Naive B cell (primary cell): ENCODE results near the gene CD164. TPM values are rescaled to one million over a fixed set of nuclear protein-coding genes. Genes with fewer than 3 reads are reported as not detected.
"Not testable (repeated sequence)": the region's sequence is repeated elsewhere in the genome, so short reads cannot be mapped to it uniquely, and the experiment has no call there.

Experiments
- ATAC-seq, 2 donors: fragments of 150-1000 bp; cut with Tn5 transposase; 2 replicates each; pipeline ENCODE4 v1.10.0; 2021; ENCODE audit warnings: low read depth in 2 of 2, mild to moderate bottlenecking in 2 of 2, moderate library complexity in 2 of 2
- DNase-seq: peaks from one replicate; pipeline ENCODE4 v3.0.0; 2022
- H3K27ac Mint-ChIP-seq, 6 donors: one replicate each; pipeline ENCODE4 v1.8.0; 2020 to 2022; ENCODE audit warnings: mild to moderate bottlenecking in 6 of 6, mixed read lengths in 6 of 6, moderate library complexity in 5 of 6, inconsistent platforms in 2 of 6
- H3K27me3 Mint-ChIP-seq, 3 donors: one replicate each; pipeline ENCODE4 v1.8.0; 2021 to 2022; ENCODE audit warnings: mixed read lengths in 3 of 3, mild to moderate bottlenecking in 1 of 3
- H3K36me3 Mint-ChIP-seq, 2 donors: one replicate each; pipeline ENCODE4 v1.8.0; 2020 to 2022; ENCODE audit warnings: mixed read lengths in 2 of 2, inconsistent platforms in 1 of 2, mild to moderate bottlenecking in 1 of 2
- H3K4me1 Mint-ChIP-seq, 3 donors: one replicate each; pipeline ENCODE4 v1.8.0; 2020 to 2022; ENCODE audit warnings: mixed read lengths in 3 of 3, inconsistent platforms in 1 of 3, mild to moderate bottlenecking in 1 of 3, moderate library complexity in 1 of 3
- H3K4me3 Mint-ChIP-seq, 8 donors: one replicate each; pipeline ENCODE4 v1.8.0; 2020 to 2022; ENCODE audit warnings: mild to moderate bottlenecking in 8 of 8, mixed read lengths in 8 of 8, moderate library complexity in 8 of 8, inconsistent platforms in 2 of 8
- H3K9me3 Mint-ChIP-seq, 7 donors: one replicate each; pipeline ENCODE4 v1.8.0; 2020 to 2022; ENCODE audit warnings: mixed read lengths in 7 of 7, mild to moderate bottlenecking in 5 of 7, inconsistent platforms in 2 of 7, moderate library complexity in 1 of 7
- polyA plus RNA-seq, 6 donors: library from polyadenylated mRNA; unstranded; fragments of 300-500 nt; fragmentation: Illumina TruSeq; gene quantifications; one replicate each; pipeline ENCODE4 v1.2.3, GENCODE V29; 2021; ENCODE audit warnings: low read depth in 6 of 6

The CD164 gene
- polyA plus RNA-seq, 6 donors from 2014 or later = 215 to 341 (median 245) TPM

GRCh38 chr6:109348226-109348625 is 34.0 kb downstream of the CD164 start:
- peaks cover under 1 to 14% (median 10%) of the 10 kb centered on the region in 3 donors for H3K4me1 Mint-ChIP-seq
- peak overlapping the region in 1 of 6 donors; percentile 25 for H3K27ac Mint-ChIP-seq
- no peaks in the 10 kb centered on the region for H3K27me3 Mint-ChIP-seq
- peaks cover 0 to 17% of the 10 kb centered on the region in 2 donors for H3K36me3 Mint-ChIP-seq
- DNase-seq (no peak), ATAC-seq (no peak)
- peaks cover 0 to 6% (median 0%) of the 10 kb centered on the region in 7 donors for H3K9me3 Mint-ChIP-seq
- H3K4me3 Mint-ChIP-seq = no peak overlapping the region

GRCh38 chr6:109347779-109348178 is 34.5 kb downstream of the CD164 start:
- peaks cover 0 to 17% of the 10 kb centered on the region in 2 donors for H3K36me3 Mint-ChIP-seq
- no peak for DNase-seq
- H3K27me3 Mint-ChIP-seq = no peaks in the 10 kb centered on the region
- no peak overlapping the region for H3K4me3 Mint-ChIP-seq
- ATAC-seq = no peak
- H3K9me3 Mint-ChIP-seq = peaks cover 0 to 6% (median 0%) of the 10 kb centered on the region in 7 donors
- peak overlapping the region in 1 of 6 donors; percentile 7 for H3K27ac Mint-ChIP-seq
- peaks cover 0 to 14% (median 10%) of the 10 kb centered on the region in 3 donors for H3K4me1 Mint-ChIP-seq

DNA sequence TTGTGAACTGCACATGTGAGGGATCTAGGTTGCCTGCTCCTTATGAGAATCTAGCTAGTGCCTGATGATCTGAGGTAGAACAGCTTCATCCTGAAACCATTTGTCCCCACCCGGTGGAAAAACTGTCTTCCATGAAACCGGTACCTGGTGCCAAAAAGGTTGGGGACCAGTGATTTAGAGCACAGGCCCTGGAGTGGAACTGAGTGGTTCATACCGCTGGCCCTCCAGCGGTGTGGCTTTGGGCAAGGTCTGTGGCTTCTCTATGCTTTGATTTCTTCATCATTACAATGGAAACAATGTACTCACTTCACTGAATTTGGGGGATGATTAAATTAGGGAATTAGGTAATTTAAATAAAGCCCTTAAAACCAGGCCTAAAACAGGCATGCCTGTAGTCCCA is 36.3 kb downstream of the CD164 start:
- peaks cover 0 to 3% (median 0%) of the 10 kb centered on the region in 7 donors for H3K9me3 Mint-ChIP-seq
- no peak overlapping the region for H3K4me3 Mint-ChIP-seq
- peaks cover 0 to 10% (median 7%) of the 10 kb centered on the region in 3 donors for H3K4me1 Mint-ChIP-seq
- H3K36me3 Mint-ChIP-seq = peaks cover 4 to 6% of the 10 kb centered on the region in 2 donors
- H3K27ac Mint-ChIP-seq = no peak overlapping the region
- DNase-seq = no peak
- no peaks in the 10 kb centered on the region for H3K27me3 Mint-ChIP-seq
- ATAC-seq = no peak

- DNase-seq (no peak), ATAC-seq (no peak)
- H3K4me1 Mint-ChIP-seq = peaks cover 0 to 8% (median 5%) of the 10 kb centered on the region in 3 donors
- H3K27ac Mint-ChIP-seq = peak overlapping the region in 2 of 6 donors; percentile 30 to 82
- H3K9me3 Mint-ChIP-seq = no peaks in the 10 kb centered on the region
- peaks cover 0 to 6% of the 10 kb centered on the region in 2 donors for H3K36me3 Mint-ChIP-seq
- no peaks in the 10 kb centered on the region for H3K27me3 Mint-ChIP-seq
- no peak overlapping the region for H3K4me3 Mint-ChIP-seq
Observed at GRCh38 chr6:109344226-109344625, 38.0 kb downstream of the CD164 start.

GRCh38 chr6:109343518-109343917 is 38.7 kb downstream of the CD164 start:
- H3K9me3 Mint-ChIP-seq = no peaks in the 10 kb centered on the region
- DNase-seq = no peak
- H3K27me3 Mint-ChIP-seq = no peaks in the 10 kb centered on the region
- no peak for ATAC-seq
- peaks cover 0 to 6% of the 10 kb centered on the region in 2 donors for H3K36me3 Mint-ChIP-seq
- H3K4me3 Mint-ChIP-seq = no peak overlapping the region
- H3K27ac Mint-ChIP-seq = no peak overlapping the region
- peaks cover 0 to 8% (median 5%) of the 10 kb centered on the region in 3 donors for H3K4me1 Mint-ChIP-seq

- H3K36me3 Mint-ChIP-seq = peaks cover 0 to 6% of the 10 kb centered on the region in 2 donors
- H3K4me3 Mint-ChIP-seq = no peak overlapping the region
- ATAC-seq (no peak), DNase-seq (no peak)
- H3K4me1 Mint-ChIP-seq = peaks cover 0 to 8% (median 5%) of the 10 kb centered on the region in 3 donors
- H3K27me3 Mint-ChIP-seq = no peaks in the 10 kb centered on the region
- H3K27ac Mint-ChIP-seq = peak overlapping the region in 1 of 6 donors; percentile 32
- H3K9me3 Mint-ChIP-seq = no peaks in the 10 kb centered on the region
Observed at GRCh38 chr6:109342911-109343310, 39.4 kb downstream of the CD164 start.

- no peak for DNase-seq
- Mint-ChIP-seq H3K27ac (peak overlapping the region in 1 of 6 donors; percentile 32), H3K4me3 (no peak overlapping the region), H3K9me3 (no peaks in the 10 kb centered on the region), H3K4me1 (peaks cover 0 to 8% (median 5%) of the 10 kb centered on the region in 3 donors), H3K36me3 (peaks cover 0 to 6% of the 10 kb centered on the region in 2 donors), H3K27me3 (no peaks in the 10 kb centered on the region)
- ATAC-seq = no peak
Observed at GRCh38 chr6:109342506-109342905, 39.8 kb downstream of the CD164 start.

GRCh38 chr6:109340811-109341210 is 41.5 kb downstream of the CD164 start:
- H3K27me3 Mint-ChIP-seq = no peaks in the 10 kb centered on the region
- peaks cover 0 to 6% of the 10 kb centered on the region in 2 donors for H3K36me3 Mint-ChIP-seq
- no peak for ATAC-seq
- no peak overlapping the region for H3K4me3 Mint-ChIP-seq
- DNase-seq = no peak
- H3K27ac Mint-ChIP-seq = peak overlapping the region in 1 of 6 donors; percentile 81
- no peaks in the 10 kb centered on the region for H3K9me3 Mint-ChIP-seq
- H3K4me1 Mint-ChIP-seq = peaks cover 0 to 8% (median 5%) of the 10 kb centered on the region in 3 donors

- no peak overlapping the region for H3K27ac Mint-ChIP-seq
Observed at GRCh38 chr6:109339906-109340678, 42.2 kb downstream of the CD164 start.

GRCh38 chr6:109336221-109336961 is 45.9 kb downstream of the CD164 start:
- ATAC-seq (no peak), DNase-seq (no peak)
- Mint-ChIP-seq H3K27me3 (no peaks in the 10 kb centered on the region), H3K4me3 (no peak overlapping the region), H3K36me3 (peaks cover 0 to 4% of the 10 kb centered on the region in 2 donors), H3K9me3 (no peaks in the 10 kb centered on the region), H3K4me1 (peaks cover 0 to 2% (median 2%) of the 10 kb centered on the region in 3 donors), H3K27ac (no peak overlapping the region)

More at GRCh38 chr6:109339906-109340678, 42.2 kb downstream of the CD164 start:
- Mint-ChIP-seq H3K9me3 (no peaks in the 10 kb centered on the region), H3K4me1 (peaks cover 0 to 8% (median 5%) of the 10 kb centered on the region in 3 donors), H3K27me3 (no peaks in the 10 kb centered on the region), H3K4me3 (no peak overlapping the region), H3K36me3 (peaks cover 0 to 6% of the 10 kb centered on the region in 2 donors)
- ATAC-seq (no peak), DNase-seq (no peak)

- not testable (repeated sequence) for ATAC-seq, H3K36me3 Mint-ChIP-seq, H3K27ac Mint-ChIP-seq, DNase-seq, H3K4me1 Mint-ChIP-seq, H3K9me3 Mint-ChIP-seq, H3K27me3 Mint-ChIP-seq
- peak overlapping the region in 1 of 8 donors; percentile 25 for H3K4me3 Mint-ChIP-seq
Observed at GRCh38 chr6:109333870-109334269, 48.4 kb downstream of the CD164 start.

DNA sequence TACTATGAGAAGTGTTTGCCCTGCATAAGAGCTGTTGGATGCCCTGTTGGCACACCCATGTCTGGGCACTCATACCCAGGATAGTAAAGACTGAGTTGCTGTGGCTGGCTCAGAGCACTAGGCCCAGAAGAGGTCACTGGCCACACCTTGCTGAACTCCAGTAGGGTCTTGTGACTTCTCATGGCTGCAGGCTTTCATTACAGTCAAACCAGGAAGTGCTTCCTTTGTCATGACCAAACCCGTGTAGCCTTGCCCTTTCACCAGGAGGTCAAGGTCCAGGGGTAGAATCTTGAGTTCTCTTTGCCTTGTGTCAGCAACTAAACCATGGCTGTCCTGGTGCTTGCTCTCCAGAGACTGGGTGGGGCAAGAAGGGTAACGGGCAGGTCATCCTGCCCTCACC is 49.5 kb downstream of the CD164 start:
- ATAC-seq (no peak), DNase-seq (no peak)
- Mint-ChIP-seq H3K4me1 (peaks cover 0 to 2% (median 0%) of the 10 kb centered on the region in 3 donors), H3K27me3 (no peaks in the 10 kb centered on the region), H3K4me3 (no peak overlapping the region), H3K27ac (no peak overlapping the region), H3K9me3 (no peaks in the 10 kb centered on the region), H3K36me3 (no peaks in the 10 kb centered on the region)

GRCh38 chr6:109331081-109331480 is 51.2 kb downstream of the CD164 start:
- H3K27me3 Mint-ChIP-seq = no peaks in the 10 kb centered on the region
- no peak overlapping the region for H3K4me3 Mint-ChIP-seq
- H3K36me3 Mint-ChIP-seq = no peaks in the 10 kb centered on the region
- no peak for ATAC-seq
- DNase-seq = no peak
- H3K27ac Mint-ChIP-seq = no peak overlapping the region
- peaks cover 0 to 2% (median 0%) of the 10 kb centered on the region in 3 donors for H3K4me1 Mint-ChIP-seq
- H3K9me3 Mint-ChIP-seq = no peaks in the 10 kb centered on the region
